ENCODE measurements around the gene PSG2.
"Not testable (repeated sequence)": the region's sequence is repeated elsewhere in the genome, so short reads cannot be mapped to it uniquely, and the experiment has no call there.

PSG2 gene

GRCh38 chr19:43082601-43083000, at the start of gene PSG2:
Gene PSG2, minus strand, starts transcription at chr19:43082701. Its CDS starts 132 bp downstream, at chr19:43082569.
- DNase-seq; in situ Hi-C loops (cut with MboI; ENCODE audit: low pct_unique_long_range_greater_than_20kb, low sequenced_read_pairs): not testable (repeated sequence)

DNA sequence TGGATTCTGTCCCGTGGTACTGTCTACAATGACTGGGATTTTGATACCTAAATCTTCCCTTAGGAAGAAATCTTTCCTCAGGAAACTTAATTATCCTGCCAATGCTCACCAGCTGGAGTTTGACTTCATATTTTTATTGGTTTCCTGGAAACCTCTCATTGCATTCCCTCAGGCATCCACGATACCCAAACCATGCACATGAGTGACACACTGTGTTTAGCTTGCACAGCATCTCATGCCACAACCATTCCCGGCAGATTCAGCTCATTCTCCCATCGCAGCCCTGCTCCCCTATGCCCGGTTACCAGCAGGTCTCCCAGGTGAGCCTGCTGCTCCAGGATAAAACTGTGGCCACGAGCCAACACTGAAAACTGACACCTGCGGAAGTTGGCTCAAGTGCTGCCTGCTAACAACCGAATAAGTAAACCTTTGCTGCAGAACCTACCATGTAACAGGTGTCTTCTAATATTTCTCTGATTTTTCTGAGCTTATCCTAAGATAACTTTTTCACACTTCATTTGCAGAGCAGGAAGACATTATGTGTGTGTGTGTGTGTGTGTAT, 48.9 kb upstream of the PSG2 start:
- DNase-seq; in situ Hi-C loops (cut with MboI; ENCODE audit: low pct_unique_long_range_greater_than_20kb, low sequenced_read_pairs): not testable (repeated sequence)

- DNase-seq; in situ Hi-C loops (cut with MboI; ENCODE audit: low pct_unique_long_range_greater_than_20kb, low sequenced_read_pairs): not testable (repeated sequence)
Observed at GRCh38 chr19:43129197-43129596, 46.7 kb upstream of the PSG2 start.

DNA sequence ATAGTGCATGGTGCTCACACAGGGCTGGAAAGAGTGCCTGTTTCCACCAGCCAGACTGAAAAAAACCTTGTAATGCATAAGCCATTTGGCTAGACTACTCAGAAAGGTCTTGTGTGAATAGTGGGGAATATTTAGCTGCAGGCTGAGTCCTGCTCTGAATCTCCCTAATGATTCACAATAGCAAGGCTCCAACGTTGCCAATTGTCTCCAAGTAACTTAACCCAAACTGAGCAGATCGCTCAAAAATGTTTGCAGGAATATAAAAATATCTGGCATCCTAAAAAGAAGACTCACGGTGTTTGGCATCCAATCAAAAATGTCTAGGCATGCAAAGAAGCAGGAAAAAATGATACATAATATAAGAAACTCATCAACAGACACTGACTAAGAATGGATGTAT, 44.8 kb upstream of the PSG2 start:
- DNase-seq; in situ Hi-C loops (cut with MboI; ENCODE audit: low pct_unique_long_range_greater_than_20kb, low sequenced_read_pairs): not testable (repeated sequence)

DNA sequence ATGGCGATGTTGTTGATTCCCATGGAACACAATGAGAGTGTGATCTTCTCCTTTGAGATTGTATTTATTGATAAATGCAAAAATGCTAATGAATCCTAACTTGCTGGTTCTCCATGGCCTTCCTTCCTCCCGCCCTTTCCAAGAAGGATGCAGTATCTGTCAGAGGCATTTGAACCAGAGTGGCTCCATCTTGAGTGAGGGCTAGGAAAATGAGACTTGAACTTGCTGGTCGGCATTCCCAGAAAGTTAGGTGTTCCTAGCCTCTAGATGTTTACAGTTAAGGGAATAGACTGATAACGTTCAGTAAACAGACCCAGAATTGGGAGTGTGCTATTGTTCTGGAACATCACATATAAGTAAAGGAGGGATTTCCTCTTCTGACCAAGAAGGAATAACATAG, 44.2 kb upstream of the PSG2 start:
- in situ Hi-C loops (cut with MboI; ENCODE audit: low pct_unique_long_range_greater_than_20kb, low sequenced_read_pairs) = no loop called here
- DNase-seq = no peak

DNA sequence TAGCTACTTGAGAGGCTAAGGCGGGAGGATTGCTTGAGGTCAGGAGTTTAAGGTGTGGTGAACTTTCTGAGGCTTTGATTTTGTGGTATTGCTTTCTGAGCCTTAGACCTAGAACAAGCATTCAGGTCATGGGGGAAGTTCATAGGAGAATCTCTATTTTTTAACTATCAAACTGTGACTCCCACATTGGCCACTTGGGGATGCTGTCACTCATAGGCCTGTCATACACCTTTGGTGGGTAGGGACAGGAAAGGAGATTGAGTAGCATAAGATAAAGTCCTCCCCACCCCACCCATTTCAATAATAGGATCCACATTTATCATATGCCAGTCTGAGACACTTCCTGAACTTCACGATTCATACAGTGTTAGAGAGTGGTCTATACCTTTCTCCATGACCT, 41.9 kb upstream of the PSG2 start:
- in situ Hi-C loops (cut with MboI; ENCODE audit: low pct_unique_long_range_greater_than_20kb, low sequenced_read_pairs) = no loop called here
- DNase-seq = peak; percentile 0

DNA sequence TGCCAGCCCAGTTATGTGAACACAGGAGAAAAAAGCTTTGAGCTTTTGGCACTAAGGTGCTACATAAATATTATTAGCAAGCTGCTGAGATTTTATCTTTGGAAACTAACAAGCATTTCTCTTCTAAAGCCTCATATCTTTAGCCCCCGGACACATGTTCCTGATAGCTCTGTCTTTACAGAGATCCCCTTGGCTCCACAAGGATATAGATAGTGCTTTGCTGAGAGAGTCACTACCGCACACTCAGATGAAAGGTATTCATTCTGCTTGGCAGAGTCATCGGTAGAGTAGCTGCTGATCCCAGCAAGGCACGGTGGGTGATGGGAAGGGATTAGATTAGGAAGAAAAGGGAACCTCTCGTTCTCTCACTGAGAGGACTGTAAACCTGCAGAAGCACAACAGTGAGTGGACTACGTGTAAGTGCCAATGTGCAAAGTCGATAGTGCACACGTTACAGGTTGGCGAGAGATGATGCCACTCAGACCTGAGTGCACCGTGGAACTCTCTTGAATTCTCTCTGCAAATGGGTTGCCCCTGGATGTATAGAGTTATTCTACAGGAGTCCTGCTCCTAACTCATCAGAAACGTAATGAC, 38.0 kb upstream of the PSG2 start:
- in situ Hi-C loops (cut with MboI; ENCODE audit: low pct_unique_long_range_greater_than_20kb, low sequenced_read_pairs) = not testable (repeated sequence)

GRCh38 chr19:43119526-43119925, 37.0 kb upstream of the PSG2 start:
- DNase-seq; in situ Hi-C loops (cut with MboI; ENCODE audit: low pct_unique_long_range_greater_than_20kb, low sequenced_read_pairs): not testable (repeated sequence)

More for the DNA sequence above, 38.0 kb upstream of the PSG2 start:
- not testable (repeated sequence) for DNase-seq

- in situ Hi-C loops (cut with MboI; ENCODE audit: low pct_unique_long_range_greater_than_20kb, low sequenced_read_pairs) = not testable (repeated sequence)
Observed at GRCh38 chr19:43116421-43116820, 33.9 kb upstream of the PSG2 start.

DNA sequence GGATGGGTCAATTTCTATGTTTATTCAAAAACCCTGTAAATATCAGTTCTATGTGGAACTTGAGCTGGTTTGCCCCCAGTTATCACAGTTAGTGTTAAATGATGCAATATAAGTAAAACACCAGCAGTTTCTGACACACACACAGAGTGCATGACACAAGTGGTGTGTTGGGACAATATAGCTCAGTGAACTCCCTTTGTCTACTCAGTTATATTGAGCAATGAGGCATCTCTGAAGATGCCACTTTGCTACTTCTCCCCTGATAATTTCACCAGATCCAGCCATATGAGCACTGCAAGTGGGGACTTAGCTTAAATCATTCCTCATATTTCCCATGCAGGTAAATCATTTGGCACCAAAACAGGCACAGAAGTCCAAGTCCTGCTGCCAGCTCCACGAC, 33.0 kb upstream of the PSG2 start:
- in situ Hi-C loops (cut with MboI; ENCODE audit: low pct_unique_long_range_greater_than_20kb, low sequenced_read_pairs); DNase-seq: not testable (repeated sequence)

More at GRCh38 chr19:43116421-43116820, 33.9 kb upstream of the PSG2 start:
- not testable (repeated sequence) for DNase-seq

GRCh38 chr19:43115064-43115463, 32.6 kb upstream of the PSG2 start:
- in situ Hi-C loops (cut with MboI; ENCODE audit: low pct_unique_long_range_greater_than_20kb, low sequenced_read_pairs); DNase-seq: not testable (repeated sequence)

- DNase-seq; in situ Hi-C loops (cut with MboI; ENCODE audit: low pct_unique_long_range_greater_than_20kb, low sequenced_read_pairs): not testable (repeated sequence)
Observed at GRCh38 chr19:43114626-43115025, 32.1 kb upstream of the PSG2 start.

- DNase-seq; in situ Hi-C loops (cut with MboI; ENCODE audit: low pct_unique_long_range_greater_than_20kb, low sequenced_read_pairs): not testable (repeated sequence)
Observed at GRCh38 chr19:43107401-43107800, 24.9 kb upstream of the PSG2 start.

DNA sequence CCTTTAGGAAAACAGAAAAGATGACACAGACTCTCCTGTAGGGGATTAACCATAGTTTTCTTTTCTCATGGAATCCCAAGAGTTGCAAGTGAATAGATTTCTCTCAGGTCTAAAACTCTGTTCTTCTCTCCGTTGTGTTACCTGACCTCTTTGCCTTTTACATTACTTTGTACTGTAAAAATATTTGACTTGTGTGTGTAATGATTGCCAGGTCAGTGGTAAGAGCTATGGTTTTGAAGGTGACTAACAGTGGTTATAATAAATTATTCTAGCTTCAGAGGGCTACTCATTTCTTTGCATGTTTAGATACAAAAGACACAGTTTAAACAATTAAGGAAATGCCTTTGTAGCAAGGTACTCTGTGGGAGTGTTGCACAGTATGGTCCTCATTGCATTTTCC, 23.0 kb upstream of the PSG2 start:
- DNase-seq = no peak

DNA sequence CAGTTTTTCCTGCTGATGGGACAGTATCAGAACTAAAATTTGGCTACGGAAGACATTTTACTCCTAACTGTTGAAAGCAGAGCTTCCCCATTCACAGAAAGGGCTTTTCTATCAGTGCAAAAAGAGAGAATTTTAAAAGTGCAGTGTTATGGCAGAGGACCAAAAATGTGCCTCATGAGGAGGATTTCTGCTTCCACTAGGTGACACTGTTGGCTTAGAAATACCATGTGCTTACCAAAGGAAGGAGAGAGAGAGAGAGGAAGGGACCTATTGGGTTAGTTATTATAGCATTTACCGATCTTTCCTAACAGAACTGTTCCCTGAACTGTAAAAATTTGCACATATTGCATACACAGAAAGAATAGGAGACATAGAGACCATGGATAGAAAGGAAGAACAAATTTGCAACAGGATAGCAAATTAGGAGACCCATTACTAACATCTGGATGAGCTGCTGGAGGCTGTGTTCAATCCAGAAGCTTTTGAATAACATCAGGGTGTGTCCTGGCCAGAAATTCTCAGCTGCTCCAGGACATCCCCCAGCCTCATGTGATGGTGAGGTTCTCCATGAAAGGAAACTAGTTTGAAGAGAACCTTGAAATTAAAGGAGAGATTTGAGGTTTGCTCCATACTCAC, 21.8 kb upstream of the PSG2 start:
- in situ Hi-C loops (cut with MboI; ENCODE audit: low pct_unique_long_range_greater_than_20kb, low sequenced_read_pairs) = not testable (repeated sequence)
- DNase-seq = peak; percentile 56

More for the DNA sequence above, 23.0 kb upstream of the PSG2 start:
- in situ Hi-C loops (cut with MboI; ENCODE audit: low pct_unique_long_range_greater_than_20kb, low sequenced_read_pairs) = no loop called here

DNA sequence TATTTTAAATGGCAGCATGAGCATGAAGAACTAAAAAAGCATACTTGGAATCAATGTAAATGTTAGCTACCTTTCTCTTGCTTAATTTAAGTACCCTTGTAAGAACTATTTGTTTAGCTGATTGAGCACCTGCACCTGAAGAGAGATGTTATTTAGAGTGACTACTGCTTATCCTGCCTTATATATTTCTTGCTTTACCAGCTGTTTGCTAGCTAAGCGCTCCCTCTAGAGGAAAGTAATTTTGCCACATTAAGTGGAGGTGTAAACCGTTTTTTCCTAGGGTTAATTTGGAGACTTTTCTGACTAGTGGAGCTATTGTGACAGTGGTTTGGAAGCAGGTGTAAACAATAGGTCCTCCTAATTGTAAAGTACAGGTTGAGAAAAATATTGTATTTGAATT, 19.4 kb upstream of the PSG2 start:
- DNase-seq = no peak
- in situ Hi-C loops (cut with MboI; ENCODE audit: low pct_unique_long_range_greater_than_20kb, low sequenced_read_pairs) = no loop called here

- DNase-seq; in situ Hi-C loops (cut with MboI; ENCODE audit: low pct_unique_long_range_greater_than_20kb, low sequenced_read_pairs): not testable (repeated sequence)
Observed at GRCh38 chr19:43098416-43098815, 15.9 kb upstream of the PSG2 start.

GRCh38 chr19:43087702-43088340, 5.3 kb upstream of the PSG2 start:
- in situ Hi-C loops (cut with MboI; ENCODE audit: low pct_unique_long_range_greater_than_20kb, low sequenced_read_pairs) = not testable (repeated sequence)
- DNase-seq = peak; percentile 28

- in situ Hi-C loops (cut with MboI; ENCODE audit: low pct_unique_long_range_greater_than_20kb, low sequenced_read_pairs); DNase-seq: not testable (repeated sequence)
Observed at GRCh38 chr19:43085796-43086530, 3.5 kb upstream of the PSG2 start.

All from KBM-7 (cell line).